Activated naive CD8-positive, alpha-beta T cell (primary cell): ENCODE measurements around the gene NELL2.
A peak's percentile ranks its signal among the peaks of the same experiment; 100 is the strongest.

ENCODE experiments used
- H3K27ac Mint-ChIP-seq: one replicate; pipeline ENCODE4 v1.8.0; 2021; ENCODE audit warnings: mixed read lengths
- H3K27me3 Mint-ChIP-seq: one replicate; pipeline ENCODE4 v1.8.0; 2021; ENCODE audit warnings: mixed read lengths
- H3K36me3 Mint-ChIP-seq: one replicate; pipeline ENCODE4 v1.8.0; 2021; ENCODE audit warnings: mixed read lengths
- H3K4me1 Mint-ChIP-seq: one replicate; pipeline ENCODE4 v1.8.0; 2021; ENCODE audit warnings: low read depth, mixed read lengths
- H3K4me3 Mint-ChIP-seq: one replicate; pipeline ENCODE4 v1.8.0; 2021; ENCODE audit warnings: mild to moderate bottlenecking, mixed read lengths
- H3K9me3 Mint-ChIP-seq: one replicate; pipeline ENCODE4 v1.8.0; 2021; ENCODE audit warnings: low read depth, mixed read lengths

Gene NELL2

DNA sequence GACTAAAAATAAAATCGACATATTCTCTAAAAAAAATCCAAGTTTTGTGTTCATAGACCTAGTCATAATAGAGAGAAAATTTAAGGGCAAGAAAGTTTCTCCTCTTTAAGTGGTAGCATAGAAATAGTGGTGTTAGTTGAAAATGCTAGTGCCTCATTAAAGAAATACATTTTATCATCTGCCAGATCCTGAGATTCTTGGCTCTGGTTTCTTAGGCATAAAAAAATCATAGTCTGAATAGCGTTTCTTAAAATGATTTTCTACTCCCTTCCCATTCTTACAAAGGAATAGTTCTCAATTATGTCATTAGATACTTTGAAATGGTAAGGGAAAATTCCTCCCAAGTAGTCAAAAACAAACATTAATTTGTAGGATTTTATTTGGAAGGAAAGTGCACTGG is 212.8 kb downstream of the NELL2 start:
- Mint-ChIP-seq H3K36me3 (peaks cover 43% of the 10 kb centered on the region), H3K4me3 (no peak overlapping the region), H3K27ac (no peak overlapping the region), H3K4me1 (peaks cover 28% of the 10 kb centered on the region), H3K9me3 (no peaks in the 10 kb centered on the region), H3K27me3 (no peaks in the 10 kb centered on the region)

DNA sequence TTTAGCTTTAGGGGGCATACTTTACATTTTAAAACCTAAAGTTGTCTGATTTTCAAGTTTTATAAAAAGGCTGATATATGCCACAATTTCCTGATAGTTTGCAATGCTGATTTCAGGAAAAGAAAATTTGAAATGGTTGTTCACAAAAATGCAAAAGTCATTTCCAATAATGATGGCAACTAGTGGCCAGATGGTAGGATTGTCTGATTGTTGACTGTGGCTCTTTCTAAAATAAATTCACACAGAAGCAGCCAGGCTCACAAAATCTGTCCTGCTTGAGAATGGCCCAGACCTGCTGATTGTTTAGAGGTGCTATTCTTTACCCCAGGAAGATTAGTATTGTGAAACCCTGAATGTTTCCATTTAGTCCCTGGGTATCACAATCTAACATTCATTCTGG is 220.3 kb downstream of the NELL2 start:
- peak overlapping the region; percentile 55 for H3K27ac Mint-ChIP-seq
- H3K4me3 Mint-ChIP-seq, result no peak overlapping the region
- H3K27me3 Mint-ChIP-seq, result no peaks in the 10 kb centered on the region

DNA sequence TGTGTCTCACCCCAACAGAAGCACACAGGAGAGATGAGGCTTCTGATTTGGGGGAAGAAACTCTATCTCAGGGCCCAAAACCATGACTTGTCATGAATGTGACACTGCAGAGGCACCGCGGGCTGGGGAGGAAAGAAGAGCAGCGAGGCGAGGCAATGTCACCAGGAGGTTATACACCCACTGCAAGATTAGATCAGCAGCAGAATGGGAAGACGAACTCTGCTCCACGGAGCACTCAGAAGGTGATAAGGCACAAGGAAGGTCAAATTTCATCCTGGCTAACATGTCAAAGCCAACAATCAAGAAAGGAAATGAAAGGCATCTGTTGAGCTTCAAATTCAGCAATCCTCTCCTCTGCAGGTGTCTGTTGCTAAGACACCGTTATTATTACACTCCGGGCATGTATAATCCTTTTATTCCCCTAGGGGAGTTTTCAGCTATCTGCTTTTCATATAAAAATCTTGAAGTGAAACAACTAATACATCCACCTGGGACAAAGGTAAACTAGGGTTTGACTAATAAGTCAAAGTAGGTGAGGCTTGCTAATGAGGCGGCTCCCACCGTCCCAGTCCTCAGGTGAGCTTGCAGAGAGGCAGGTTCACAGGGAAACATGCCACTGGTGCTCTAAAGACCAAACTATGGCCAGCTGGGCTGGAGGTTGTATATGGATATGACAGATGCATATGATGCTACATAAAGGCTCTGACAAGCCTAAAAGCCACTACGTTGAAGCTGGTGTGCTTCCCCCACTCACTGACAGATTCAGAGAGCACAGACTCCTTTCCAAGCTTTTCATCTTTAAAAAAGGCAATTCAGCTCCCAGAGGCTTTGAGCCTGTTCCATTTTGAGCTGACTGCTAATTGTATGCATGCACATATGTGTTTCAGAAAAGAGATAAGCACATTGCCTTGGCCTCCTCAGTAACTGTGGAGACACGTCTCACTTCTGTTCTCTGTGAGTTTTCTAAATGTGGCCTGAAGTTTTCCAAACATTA is 221.2 kb downstream of the NELL2 start:
- H3K27ac Mint-ChIP-seq, result peak overlapping the region; percentile 55
- H3K36me3 Mint-ChIP-seq, result peaks cover 16% of the 10 kb centered on the region
- H3K27me3 Mint-ChIP-seq, result no peaks in the 10 kb centered on the region
- no peak overlapping the region for H3K4me3 Mint-ChIP-seq
- no peaks in the 10 kb centered on the region for H3K9me3 Mint-ChIP-seq
- H3K4me1 Mint-ChIP-seq, result peaks cover 51% of the 10 kb centered on the region

More for the DNA sequence above, 220.3 kb downstream of the NELL2 start:
- Mint-ChIP-seq H3K9me3 (no peaks in the 10 kb centered on the region), H3K4me1 (peaks cover 48% of the 10 kb centered on the region), H3K36me3 (peaks cover 19% of the 10 kb centered on the region)

DNA sequence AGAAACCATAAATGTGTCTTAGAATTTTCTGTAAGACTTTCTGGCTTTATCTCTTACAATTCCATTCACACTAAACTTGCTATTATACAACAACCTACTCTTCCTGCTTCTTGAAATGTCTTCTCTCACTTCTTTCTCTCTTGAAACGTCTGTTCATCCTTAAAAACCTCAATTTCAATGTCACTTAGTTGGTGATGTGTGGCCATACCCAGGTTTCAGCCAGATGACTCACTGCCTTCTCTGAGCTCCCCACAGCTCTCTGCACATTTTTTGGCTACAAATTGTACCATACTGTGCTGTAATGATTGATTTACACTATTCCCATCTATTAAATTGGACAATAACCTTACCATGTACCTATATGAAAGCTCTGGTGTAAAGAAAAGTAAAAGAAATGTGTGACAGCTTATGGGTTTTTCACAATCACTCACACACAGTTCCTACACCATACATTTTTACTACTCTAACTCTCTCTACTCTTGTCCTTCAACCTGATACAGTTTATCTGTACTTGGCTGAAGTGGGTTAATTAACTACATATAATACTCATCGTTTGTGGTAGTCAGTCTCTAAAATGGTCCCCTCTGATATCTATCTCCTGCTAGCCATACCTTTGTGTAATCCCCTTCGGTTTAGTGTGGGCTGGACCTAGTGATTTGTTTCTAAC is 222.1 kb downstream of the NELL2 start:
- H3K9me3 Mint-ChIP-seq, result no peaks in the 10 kb centered on the region
- H3K4me3 Mint-ChIP-seq, result no peak overlapping the region
- H3K4me1 Mint-ChIP-seq, result peaks cover 54% of the 10 kb centered on the region
- H3K36me3 Mint-ChIP-seq, result peaks cover 16% of the 10 kb centered on the region
- H3K27ac Mint-ChIP-seq, result peak overlapping the region; percentile 22
- H3K27me3 Mint-ChIP-seq, result no peaks in the 10 kb centered on the region

DNA sequence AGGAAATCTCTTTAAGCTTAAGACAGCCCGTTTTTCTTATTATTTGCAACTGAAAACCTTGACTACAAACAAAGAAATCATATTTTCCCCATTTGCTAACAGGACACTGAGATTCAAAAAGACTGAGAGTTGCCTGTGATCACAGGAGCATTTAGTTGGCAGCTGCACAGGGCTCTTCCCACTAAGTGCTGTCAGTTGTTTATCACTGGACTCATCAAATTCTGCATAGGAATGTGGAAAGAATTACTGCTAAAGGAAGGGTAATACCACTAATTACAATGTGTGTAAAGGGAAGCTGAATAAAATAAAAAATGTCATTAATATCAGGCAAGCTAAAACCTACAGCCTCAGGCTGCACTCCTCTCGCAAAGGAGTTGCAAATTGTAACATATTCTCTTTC is 226.4 kb downstream of the NELL2 start:
- Mint-ChIP-seq H3K4me3 (no peak overlapping the region), H3K9me3 (no peaks in the 10 kb centered on the region), H3K36me3 (peaks cover 14% of the 10 kb centered on the region), H3K27me3 (no peaks in the 10 kb centered on the region), H3K4me1 (peaks cover 59% of the 10 kb centered on the region), H3K27ac (peak overlapping the region; percentile 19)

DNA sequence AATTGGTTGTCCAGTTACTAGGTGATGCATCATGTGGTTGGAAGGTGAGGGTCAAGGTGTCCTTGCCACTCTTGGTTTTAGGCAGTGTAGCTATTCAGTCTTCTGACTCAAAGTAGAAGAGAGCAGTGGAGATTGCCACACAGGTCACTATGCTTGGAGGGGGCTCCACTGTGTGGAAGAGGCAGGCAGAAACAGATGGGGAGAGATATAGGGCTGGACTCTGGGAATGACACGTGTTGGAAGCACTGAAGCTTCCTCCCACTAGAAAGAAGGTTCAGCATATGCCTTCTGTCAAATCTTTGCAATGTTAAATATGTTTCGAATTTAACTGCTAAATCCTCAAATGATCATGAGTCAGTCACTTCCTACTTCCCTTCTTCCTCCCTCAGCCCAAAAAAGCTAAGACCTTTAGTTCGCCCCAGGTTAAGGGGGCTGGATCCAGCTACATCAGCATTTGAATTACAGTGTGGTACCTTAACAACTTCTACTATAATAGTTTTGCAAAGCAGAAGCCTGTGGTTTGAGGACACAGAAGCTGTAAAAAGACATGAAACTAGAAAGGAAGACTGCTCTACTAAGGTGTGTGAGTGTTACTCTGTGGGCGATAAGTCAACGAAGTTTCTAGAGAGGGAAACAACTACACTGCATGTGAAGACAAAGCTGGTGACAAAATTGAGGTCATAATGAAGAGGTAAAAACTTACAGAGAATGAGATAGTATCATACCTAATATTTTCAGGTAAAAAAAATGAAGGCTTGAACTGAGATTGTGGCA is 228.0 kb downstream of the NELL2 start:
- no peaks in the 10 kb centered on the region for H3K27me3 Mint-ChIP-seq
- peaks cover 11% of the 10 kb centered on the region for H3K36me3 Mint-ChIP-seq
- H3K9me3 Mint-ChIP-seq, result no peaks in the 10 kb centered on the region
- peaks cover 43% of the 10 kb centered on the region for H3K4me1 Mint-ChIP-seq
- H3K4me3 Mint-ChIP-seq, result no peak overlapping the region
- H3K27ac Mint-ChIP-seq, result peak overlapping the region; percentile 36

DNA sequence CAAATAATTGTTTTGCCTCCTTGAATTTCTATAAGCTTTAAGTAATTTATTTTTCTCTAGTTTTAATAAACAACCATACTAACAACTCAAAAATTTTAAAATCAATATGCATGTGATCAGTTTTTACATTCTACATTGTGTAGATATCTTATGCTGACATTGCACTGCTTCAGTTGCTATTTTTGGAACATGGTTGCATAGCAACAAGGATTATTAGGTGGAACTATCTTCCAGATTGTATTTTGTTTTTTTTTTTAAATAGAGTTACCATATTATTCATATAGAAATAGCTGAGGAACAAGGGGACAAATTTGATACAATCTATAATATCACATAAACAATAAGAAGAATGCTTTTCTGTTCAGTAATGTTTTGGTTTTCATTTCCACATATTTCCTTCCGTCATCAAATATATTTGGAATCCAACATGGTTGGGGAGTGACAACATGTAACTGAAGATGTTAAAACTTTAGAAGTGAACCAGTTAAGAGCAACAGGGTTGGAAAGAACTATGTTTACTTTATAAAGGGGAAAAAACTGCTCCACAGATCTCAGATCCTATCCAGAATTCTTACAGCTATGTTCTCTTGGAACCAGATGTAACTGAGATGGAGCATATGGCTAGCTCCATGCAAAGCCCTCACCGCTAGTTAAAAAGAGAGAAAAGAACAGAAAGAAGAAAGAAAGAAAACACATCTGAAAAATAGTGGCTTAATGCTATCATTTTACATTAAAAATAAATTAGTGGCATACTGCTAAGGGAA is 235.5 kb downstream of the NELL2 start:
- H3K4me1 Mint-ChIP-seq, result peaks cover 17% of the 10 kb centered on the region
- peak overlapping the region; percentile 35 for H3K27ac Mint-ChIP-seq
- no peak overlapping the region for H3K4me3 Mint-ChIP-seq
- peaks cover 39% of the 10 kb centered on the region for H3K36me3 Mint-ChIP-seq
- no peaks in the 10 kb centered on the region for H3K27me3 Mint-ChIP-seq
- no peaks in the 10 kb centered on the region for H3K9me3 Mint-ChIP-seq

DNA sequence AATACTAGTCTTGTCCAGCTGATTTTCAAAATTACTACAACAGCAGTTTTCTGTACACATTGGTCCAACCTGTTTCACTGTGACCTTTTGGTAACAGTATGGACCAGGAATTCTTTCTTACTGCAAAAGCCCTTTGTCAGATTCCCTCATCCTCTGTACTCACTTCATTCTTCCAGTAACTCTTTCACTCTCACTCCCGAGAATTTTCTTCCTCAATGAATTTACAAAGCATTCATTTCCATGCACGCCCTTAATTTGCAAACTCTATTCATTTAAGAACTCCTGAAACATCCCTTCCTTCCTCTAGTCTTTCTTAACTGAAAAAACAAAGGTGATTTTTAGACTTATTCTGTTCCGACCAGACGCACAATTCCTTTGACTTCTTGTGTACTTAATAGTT is 238.2 kb downstream of the NELL2 start:
- no peaks in the 10 kb centered on the region for H3K27me3 Mint-ChIP-seq
- H3K27ac Mint-ChIP-seq, result peak overlapping the region; percentile 30
- H3K36me3 Mint-ChIP-seq, result peaks cover 43% of the 10 kb centered on the region
- H3K4me3 Mint-ChIP-seq, result no peak overlapping the region
- H3K9me3 Mint-ChIP-seq, result no peaks in the 10 kb centered on the region
- peaks cover 26% of the 10 kb centered on the region for H3K4me1 Mint-ChIP-seq

DNA sequence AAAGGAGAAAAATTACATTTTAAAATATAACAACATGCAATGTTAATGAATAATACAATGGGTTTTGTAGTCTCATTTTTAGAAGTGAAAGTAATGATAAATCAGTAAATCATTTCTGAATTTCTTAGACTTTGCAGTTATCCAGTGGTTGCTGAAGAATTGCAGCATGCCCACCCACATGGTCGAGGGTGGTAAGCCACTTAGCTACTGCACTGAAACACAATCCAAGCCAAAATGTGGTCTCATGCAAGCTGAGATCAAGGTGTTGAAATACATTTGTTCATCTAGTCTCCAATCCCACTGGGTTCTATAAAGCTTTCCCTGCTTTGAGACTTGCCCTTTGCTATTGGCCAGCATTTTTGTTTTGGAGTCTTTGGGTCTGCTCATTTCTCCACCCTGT is 247.9 kb downstream of the NELL2 start:
- Mint-ChIP-seq H3K27ac (peak overlapping the region; percentile 82), H3K27me3 (no peaks in the 10 kb centered on the region), H3K9me3 (no peaks in the 10 kb centered on the region), H3K4me1 (peaks cover 48% of the 10 kb centered on the region), H3K36me3 (peaks cover 35% of the 10 kb centered on the region), H3K4me3 (no peak overlapping the region)

DNA sequence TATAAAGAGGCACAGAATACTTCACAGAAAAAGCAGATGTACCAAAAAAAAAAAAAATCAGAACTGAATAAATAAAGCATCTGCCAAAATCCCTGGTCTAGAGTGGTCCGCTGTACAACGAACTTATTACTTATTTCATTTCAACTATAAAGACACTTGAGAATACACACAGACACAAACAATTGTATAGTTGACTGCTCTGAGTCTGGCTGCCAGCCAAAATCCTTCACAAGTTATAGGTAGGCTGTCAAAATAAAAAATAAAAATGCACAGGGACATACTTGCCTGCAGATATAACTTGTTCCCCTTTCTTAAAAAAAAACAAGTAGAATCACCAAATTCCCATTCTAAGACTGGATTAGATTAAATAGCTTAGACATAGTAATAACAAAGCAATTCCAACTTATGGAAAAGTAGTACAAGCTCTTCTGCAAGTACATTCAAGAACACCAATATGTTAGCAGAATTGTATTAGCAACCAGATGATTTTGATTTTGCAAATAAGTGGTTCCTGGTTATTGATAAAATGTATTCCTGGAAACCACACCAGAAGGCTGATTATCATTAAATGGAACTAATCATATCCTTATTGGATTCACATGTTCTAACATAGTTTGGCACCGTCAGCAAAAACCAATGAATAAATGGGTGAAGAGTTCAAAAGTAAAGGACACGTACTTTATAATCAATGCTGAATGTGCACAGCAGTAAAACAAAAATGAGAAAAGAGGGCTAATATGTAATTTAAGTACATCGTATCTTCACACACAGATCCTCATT is 248.5 kb downstream of the NELL2 start:
- Mint-ChIP-seq H3K4me3 (no peak overlapping the region), H3K36me3 (peaks cover 31% of the 10 kb centered on the region), H3K27me3 (no peaks in the 10 kb centered on the region), H3K27ac (peak overlapping the region; percentile 64), H3K4me1 (peaks cover 44% of the 10 kb centered on the region), H3K9me3 (no peaks in the 10 kb centered on the region)

DNA sequence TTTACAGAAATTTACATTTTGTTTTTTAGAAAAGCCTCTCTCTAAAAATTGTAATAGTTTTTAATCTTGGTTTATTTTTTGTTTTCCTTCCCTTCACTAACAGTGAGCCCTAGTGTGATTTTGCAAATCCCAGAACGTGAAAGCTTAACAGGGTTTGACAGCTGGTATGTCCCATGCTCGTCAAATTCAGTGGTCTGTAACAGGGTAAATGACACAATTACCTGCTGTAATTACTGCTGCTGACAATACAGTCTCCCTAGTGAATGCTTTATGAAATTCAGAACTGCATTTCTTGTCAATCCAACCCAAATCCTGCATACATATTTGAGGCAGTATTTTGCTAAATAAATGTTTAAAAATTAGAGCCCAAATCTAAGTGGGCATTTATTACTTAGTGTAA is 249.2 kb downstream of the NELL2 start:
- no peaks in the 10 kb centered on the region for H3K27me3 Mint-ChIP-seq
- peaks cover 33% of the 10 kb centered on the region for H3K36me3 Mint-ChIP-seq
- no peak overlapping the region for H3K27ac Mint-ChIP-seq
- no peaks in the 10 kb centered on the region for H3K9me3 Mint-ChIP-seq
- no peak overlapping the region for H3K4me3 Mint-ChIP-seq
- peaks cover 51% of the 10 kb centered on the region for H3K4me1 Mint-ChIP-seq

DNA sequence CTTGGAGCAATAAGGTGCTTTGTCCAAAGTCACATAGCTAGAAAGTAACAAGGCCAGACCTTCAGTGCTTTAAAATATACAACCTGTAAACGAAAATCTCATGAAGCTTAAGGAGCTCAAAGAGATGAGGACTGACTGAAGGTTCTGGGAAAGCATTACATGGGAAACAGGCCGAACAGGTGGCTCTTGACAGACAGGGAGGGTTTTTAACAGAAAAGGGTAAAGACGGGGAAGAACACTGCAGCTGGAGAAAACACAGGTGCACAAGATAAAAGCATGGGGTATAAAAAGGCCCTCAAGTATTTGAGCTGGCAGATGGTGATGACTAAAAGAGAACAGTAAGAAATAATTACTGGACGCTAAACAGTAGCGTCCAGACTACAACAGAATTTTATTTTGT is 257.2 kb downstream of the NELL2 start:
- peaks cover 22% of the 10 kb centered on the region for H3K4me1 Mint-ChIP-seq
- H3K9me3 Mint-ChIP-seq, result no peaks in the 10 kb centered on the region
- H3K27ac Mint-ChIP-seq, result no peak overlapping the region
- H3K4me3 Mint-ChIP-seq, result no peak overlapping the region
- H3K27me3 Mint-ChIP-seq, result no peaks in the 10 kb centered on the region
- H3K36me3 Mint-ChIP-seq, result peaks cover 5% of the 10 kb centered on the region

DNA sequence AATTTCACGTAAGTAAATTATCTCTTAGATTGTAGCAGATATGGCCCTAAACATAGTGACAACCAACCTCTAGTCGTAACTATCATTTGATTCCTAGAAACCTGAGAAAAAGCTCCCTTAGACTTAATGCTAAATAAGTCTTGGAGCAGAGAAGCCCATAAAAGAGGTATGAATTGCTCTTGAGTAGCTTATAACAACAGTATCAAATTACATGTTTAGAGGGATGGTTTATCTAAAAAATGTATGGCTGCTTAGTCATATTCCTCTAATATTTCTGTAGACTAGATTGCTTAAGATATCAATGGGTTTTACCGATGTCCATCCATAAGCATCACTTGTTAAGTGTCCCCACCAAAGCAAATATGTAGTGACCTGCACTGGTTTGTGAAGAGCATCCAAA is 259.7 kb downstream of the NELL2 start:
- Mint-ChIP-seq H3K4me3 (no peak overlapping the region), H3K4me1 (peaks cover 11% of the 10 kb centered on the region), H3K27ac (peak overlapping the region; percentile 46), H3K27me3 (no peaks in the 10 kb centered on the region), H3K36me3 (peaks cover 3% of the 10 kb centered on the region), H3K9me3 (no peaks in the 10 kb centered on the region)

DNA sequence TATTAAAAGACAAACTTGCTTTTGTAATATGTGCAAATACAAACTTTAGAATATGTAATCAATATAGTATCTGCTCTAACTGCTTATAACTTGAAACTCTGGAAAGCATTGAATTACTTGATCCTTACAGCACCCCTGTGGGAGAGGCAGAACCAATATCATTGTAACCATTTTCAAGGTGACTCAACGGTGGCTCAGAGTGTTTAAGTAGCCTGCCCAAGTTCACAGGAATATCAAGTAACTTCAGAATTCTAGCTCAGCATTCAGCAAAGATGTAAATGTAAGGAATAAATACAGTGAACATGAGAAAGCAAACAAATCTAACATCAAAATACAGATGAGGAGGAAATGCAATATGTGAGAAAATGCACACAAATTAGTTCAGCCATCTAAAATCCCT is 264.6 kb downstream of the NELL2 start:
- peak overlapping the region; percentile 66 for H3K27ac Mint-ChIP-seq
- H3K4me3 Mint-ChIP-seq, result no peak overlapping the region
- no peaks in the 10 kb centered on the region for H3K27me3 Mint-ChIP-seq
- H3K9me3 Mint-ChIP-seq, result no peaks in the 10 kb centered on the region
- H3K36me3 Mint-ChIP-seq, result peaks cover 21% of the 10 kb centered on the region
- H3K4me1 Mint-ChIP-seq, result peaks cover 11% of the 10 kb centered on the region
